DOHH2 (cell line): ENCODE results near the gene RABGAP1L.

Experiments
- H3F3A ChIP-seq: fragments of 200-600 bp; sonication (generic), shearing (Covaris generic); 2 replicates; pipeline ENCODE4 v1.6.0; 2016; ENCODE audit warnings: antibody characterized with exemption, mild to moderate bottlenecking; ENCODE audit not compliant: control insufficient read depth, insufficient read depth
- H3K27ac ChIP-seq: fragments of 200-600 bp; sonication (generic); 2 replicates; pipeline ENCODE4 v1.5.1; 2014; ENCODE audit warnings: low read depth, mild to moderate bottlenecking, low read length, moderate library complexity
- H3K27me3 ChIP-seq: fragments of 200-600 bp; sonication (generic); 2 replicates; pipeline ENCODE4 v1.6.1; 2014; ENCODE audit warnings: mild to moderate bottlenecking, low read length, mixed read lengths; ENCODE audit not compliant: control insufficient read depth
- H3K36me3 ChIP-seq: fragments of 200-600 bp; sonication (generic); 2 replicates; pipeline ENCODE4 v1.6.1; 2014; ENCODE audit warnings: mild to moderate bottlenecking, low read length, moderate library complexity, mixed read lengths; ENCODE audit not compliant: control insufficient read depth
- H3K4me1 ChIP-seq: fragments of 200-600 bp; sonication (generic); 2 replicates; pipeline ENCODE4 v1.6.1; 2014; ENCODE audit warnings: mild to moderate bottlenecking, low read length, mixed read lengths; ENCODE audit not compliant: control insufficient read depth
- H3K4me2 ChIP-seq: fragments of 200-600 bp; sonication (generic); 2 replicates; pipeline ENCODE4 v1.6.0; 2014; ENCODE audit warnings: mild to moderate bottlenecking, low read length, moderate library complexity
- H3K4me3 ChIP-seq: fragments of 200-600 bp; sonication (generic); 2 replicates; pipeline ENCODE4 v1.5.1; 2014; ENCODE audit warnings: mild to moderate bottlenecking, low read length, mixed read lengths
- H3K79me2 ChIP-seq: fragments of 200-600 bp; sonication (generic); 2 replicates; pipeline ENCODE4 v1.6.1; 2014; ENCODE audit warnings: mild to moderate bottlenecking, low read length, mixed read lengths; ENCODE audit not compliant: control insufficient read depth
- H3K9me2 ChIP-seq: fragments of 200-600 bp; sonication (generic); replicated peaks from 2 replicates; pipeline ENCODE4 v1.6.1; 2014; ENCODE audit warnings: mild to moderate bottlenecking, low read length, mixed read lengths; ENCODE audit not compliant: control insufficient read depth
- H3K9me3 ChIP-seq: fragments of 200-600 bp; sonication (generic); 2 replicates; pipeline ENCODE4 v1.6.1; 2014; ENCODE audit warnings: antibody characterized with exemption, low read length, mixed read lengths; ENCODE audit not compliant: control insufficient read depth, insufficient read depth
- H4K20me1 ChIP-seq: fragments of 200-600 bp; sonication (generic); 2 replicates; pipeline ENCODE4 v1.6.0; 2014; ENCODE audit warnings: low read depth, mild to moderate bottlenecking, antibody characterized with exemption, low read length, moderate library complexity; ENCODE audit not compliant: control insufficient read depth, insufficient read depth
- EZH2phosphoT487 ChIP-seq: fragments of 200-600 bp; sonication (generic); IDR thresholded peaks from 2 replicates; pipeline ENCODE4 v1.6.1; 2017; ENCODE audit warnings: borderline replicate concordance, mild to moderate bottlenecking, antibody characterized with exemption, low read length, moderate library complexity, mixed read lengths
- TF ChIP-seq, protein P1 (sequence below): fragments of 200-600 bp; sonication (generic); IDR thresholded peaks from one replicate; pipeline ENCODE4 v1.5.1; 2014; ENCODE audit warnings: antibody characterized with exemption, mild to moderate bottlenecking, low read depth, low read length; ENCODE audit not compliant: poor library complexity, severe bottlenecking

Gene RABGAP1L

DNA sequence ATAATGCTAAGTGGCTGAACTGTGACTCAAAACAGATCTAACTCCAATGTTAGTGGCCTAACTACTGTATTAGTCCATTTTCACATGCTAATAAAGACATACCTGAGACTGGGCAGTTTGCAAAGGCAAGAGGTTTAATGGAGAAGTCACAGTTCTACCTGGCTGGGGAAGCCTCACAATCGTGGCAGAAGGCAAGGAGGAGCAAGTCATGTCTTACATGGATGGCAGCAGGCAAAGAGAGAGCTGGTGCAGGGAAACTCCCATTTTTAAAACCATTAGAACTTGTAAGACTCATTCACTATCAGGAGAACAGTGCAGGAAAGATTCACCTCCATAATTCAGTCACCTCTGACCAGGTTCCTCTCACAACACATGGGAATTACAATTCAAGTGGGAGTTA, 760.8 kb downstream of the RABGAP1L start:
- Histone ChIP-seq H3K4me1 (0 out of 2 replicates have a peak, but pooled peaks cover 6% of the 10 kb centered on the region), H3K27me3 (no peaks in the 10 kb centered on the region), H3K4me3 (no peak overlapping the region), H3K9me2 (no peaks in the 10 kb centered on the region), H3K9me3 (no peaks in the 10 kb centered on the region), H3K36me3 (peaks cover 14% of the 10 kb centered on the region), H3K4me2 (no peak overlapping the region), H3K27ac (no peak overlapping the region), H3F3A (0 out of 2 replicates have a peak, but pooled peaks cover 2% of the 10 kb centered on the region), H3K79me2 (no peaks in the 10 kb centered on the region), H4K20me1 (no peaks in the 10 kb centered on the region)
- TF ChIP-seq EZH2phosphoT487 = no peak
- TF ChIP-seq, protein P1, sequence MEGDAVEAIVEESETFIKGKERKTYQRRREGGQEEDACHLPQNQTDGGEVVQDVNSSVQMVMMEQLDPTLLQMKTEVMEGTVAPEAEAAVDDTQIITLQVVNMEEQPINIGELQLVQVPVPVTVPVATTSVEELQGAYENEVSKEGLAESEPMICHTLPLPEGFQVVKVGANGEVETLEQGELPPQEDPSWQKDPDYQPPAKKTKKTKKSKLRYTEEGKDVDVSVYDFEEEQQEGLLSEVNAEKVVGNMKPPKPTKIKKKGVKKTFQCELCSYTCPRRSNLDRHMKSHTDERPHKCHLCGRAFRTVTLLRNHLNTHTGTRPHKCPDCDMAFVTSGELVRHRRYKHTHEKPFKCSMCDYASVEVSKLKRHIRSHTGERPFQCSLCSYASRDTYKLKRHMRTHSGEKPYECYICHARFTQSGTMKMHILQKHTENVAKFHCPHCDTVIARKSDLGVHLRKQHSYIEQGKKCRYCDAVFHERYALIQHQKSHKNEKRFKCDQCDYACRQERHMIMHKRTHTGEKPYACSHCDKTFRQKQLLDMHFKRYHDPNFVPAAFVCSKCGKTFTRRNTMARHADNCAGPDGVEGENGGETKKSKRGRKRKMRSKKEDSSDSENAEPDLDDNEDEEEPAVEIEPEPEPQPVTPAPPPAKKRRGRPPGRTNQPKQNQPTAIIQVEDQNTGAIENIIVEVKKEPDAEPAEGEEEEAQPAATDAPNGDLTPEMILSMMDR = no peak

DNA sequence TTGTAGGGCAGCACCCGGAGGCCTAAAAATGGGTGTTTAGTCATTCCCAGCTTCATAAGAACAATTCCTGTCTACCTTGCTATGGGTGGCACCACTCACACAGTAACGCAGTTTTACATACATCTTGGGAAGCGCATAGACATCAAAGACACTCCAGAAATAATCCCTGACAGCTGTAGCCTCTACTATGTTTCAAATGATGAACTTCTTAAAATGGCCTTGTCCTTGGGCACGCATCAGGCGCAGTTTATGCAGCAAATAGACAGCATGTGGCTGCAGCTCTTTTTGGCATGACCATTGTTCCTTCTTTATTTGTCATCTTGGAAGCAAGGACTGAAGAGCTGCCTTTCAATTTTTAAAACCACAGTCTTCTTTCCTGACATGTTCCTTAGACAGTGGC, 762.8 kb downstream of the RABGAP1L start:
- no peaks in the 10 kb centered on the region for H3K9me3 ChIP-seq
- H3K9me2 ChIP-seq = no peaks in the 10 kb centered on the region
- H3K4me2 ChIP-seq = no peak overlapping the region
- no peaks in the 10 kb centered on the region for H3K79me2 ChIP-seq
- no peak overlapping the region for H3K4me3 ChIP-seq
- no peak for TF ChIP-seq EZH2phosphoT487
- TF ChIP-seq, protein P1 = no peak
- H3K27me3 ChIP-seq = no peaks in the 10 kb centered on the region
- 0 out of 2 replicates have a peak, but pooled peaks cover 4% of the 10 kb centered on the region for H3K4me1 ChIP-seq
- peaks cover 7% of the 10 kb centered on the region for H3K36me3 ChIP-seq
- no peak overlapping the region for H3K27ac ChIP-seq
- H4K20me1 ChIP-seq = no peaks in the 10 kb centered on the region
- H3F3A ChIP-seq = 0 out of 2 replicates have a peak, but pooled peaks cover 2% of the 10 kb centered on the region

- Histone ChIP-seq H3K4me3 (no peak overlapping the region), H3K9me3 (no peaks in the 10 kb centered on the region), H3K36me3 (peaks cover 7% of the 10 kb centered on the region), H3K27me3 (no peaks in the 10 kb centered on the region), H4K20me1 (no peaks in the 10 kb centered on the region), H3F3A (0 out of 2 replicates have a peak, but pooled peaks cover 2% of the 10 kb centered on the region), H3K4me1 (0 out of 2 replicates have a peak, but pooled peaks cover 4% of the 10 kb centered on the region), H3K79me2 (no peaks in the 10 kb centered on the region), H3K27ac (no peak overlapping the region), H3K9me2 (no peaks in the 10 kb centered on the region), H3K4me2 (no peak overlapping the region)
- TF ChIP-seq EZH2phosphoT487 = no peak
- TF ChIP-seq, protein P1 = no peak
These were observed 764.5 kb downstream of the RABGAP1L start for GRCh38 chr1:174923820-174924219.

GRCh38 chr1:174928541-174928940, 769.2 kb downstream of the RABGAP1L start:
- H3K27ac ChIP-seq = no peak overlapping the region
- no peaks in the 10 kb centered on the region for H3K79me2 ChIP-seq
- no peaks in the 10 kb centered on the region for H3K9me3 ChIP-seq
- no peak for TF ChIP-seq EZH2phosphoT487
- TF ChIP-seq, protein P1 = no peak
- H3K4me2 ChIP-seq = no peak overlapping the region
- no peaks in the 10 kb centered on the region for H4K20me1 ChIP-seq
- no peaks in the 10 kb centered on the region for H3K27me3 ChIP-seq
- H3K4me1 ChIP-seq = no peaks in the 10 kb centered on the region; the same call in 1 of the 2 replicates
- H3K36me3 ChIP-seq = no peaks in the 10 kb centered on the region
- H3K9me2 ChIP-seq = no peaks in the 10 kb centered on the region
- H3F3A ChIP-seq = 0 out of 2 replicates have a peak, but pooled peaks cover 2% of the 10 kb centered on the region
- no peak overlapping the region for H3K4me3 ChIP-seq
